Thyroid gland (tissue), 4 donors: Measurements from ENCODE around the gene STIM2. TPM values are rescaled to one million over a fixed set of nuclear protein-coding genes. Genes with fewer than 3 reads are reported as not detected.
"Not testable (repeated sequence)": the region's sequence is repeated elsewhere in the genome, so short reads cannot be mapped to it uniquely, and the experiment has no call there.

Source experiments
- DNase-seq, 2 donors: peaks; one replicate each; pipeline ENCODE4 v3.0.0-alpha.2; 2019
- H3K27ac ChIP-seq, 3 donors: fragments of 200-600 bp; sonication (generic); 1 replicate in 2 of 3; 2 replicates in 1 of 3; pipeline ENCODE4 v1.5.1; 2016 to 2019; ENCODE audit warnings: mild to moderate bottlenecking in 1 of 3, moderate library complexity in 1 of 3
- H3K27me3 ChIP-seq: fragments of 200-600 bp; sonication (generic); one replicate; pipeline ENCODE4 v1.5.1; 2019
- H3K36me3 ChIP-seq, 2 donors: fragments of 200-600 bp; sonication (generic); one replicate each; pipeline ENCODE4 v1.5.1; 2016 to 2019
- H3K4me1 ChIP-seq, 2 donors: fragments of 200-600 bp; sonication (generic); one replicate each; pipeline ENCODE4 v1.5.1; 2017 to 2019
- H3K4me3 ChIP-seq, 3 donors: fragments of 200-600 bp; sonication (generic); replicated peaks in 1 of 3; 1 replicate in 2 of 3; 2 replicates in 1 of 3; pipeline ENCODE4 v1.5.1; 2016; ENCODE audit warnings: mild to moderate bottlenecking in 1 of 3
- H3K9me3 ChIP-seq: fragments of 200-600 bp; sonication (generic); one replicate; pipeline ENCODE4 v1.5.1; 2017
- POLR2A ChIP-seq, 2 donors: fragments of 450-650 bp; IDR thresholded peaks; one replicate each; pipeline ENCODE4 v1.6.1; 2017; ENCODE audit warnings: antibody characterized with exemption in 2 of 2, mild to moderate bottlenecking in 2 of 2, moderate library complexity in 1 of 2
- WGBS, 2 donors: methylation state at CpG; one replicate each; pipeline ENCODE4 v1.1.5; 2017; 5-methylcytosine and 5-hydroxymethylcytosine counted together
- intact Hi-C: fragments of 100-400 bp; cut with DNase I; formaldehyde crosslinking; loops from one replicate; pipeline ENCODE4 v1.15.1; 2023
- total RNA-seq, 4 donors: library from RNA; depleted of rRNA; stranded (reverse); fragments of >200 nt; gene quantifications; one replicate each; pipeline ENCODE4 v1.2.3, GENCODE V29; 2016
- TF ChIP-seq, protein P1 (sequence below), 6 experiments: fragments of 200-600 bp in 3 of 6; fragments of 450-650 bp in 3 of 6; sonication (generic) in 3 of 6; IDR thresholded peaks; one replicate each; pipeline ENCODE4 v1.5.1; 2016 to 2019; ENCODE audit warnings: antibody characterized with exemption in 6 of 6, mild to moderate bottlenecking in 2 of 6, inconsistent platforms in 1 of 6, moderate library complexity in 1 of 6

The STIM2 gene
- total RNA-seq, 4 donors from 2014 or later = 16.4 to 39.1 (median 18.5) TPM

DNA sequence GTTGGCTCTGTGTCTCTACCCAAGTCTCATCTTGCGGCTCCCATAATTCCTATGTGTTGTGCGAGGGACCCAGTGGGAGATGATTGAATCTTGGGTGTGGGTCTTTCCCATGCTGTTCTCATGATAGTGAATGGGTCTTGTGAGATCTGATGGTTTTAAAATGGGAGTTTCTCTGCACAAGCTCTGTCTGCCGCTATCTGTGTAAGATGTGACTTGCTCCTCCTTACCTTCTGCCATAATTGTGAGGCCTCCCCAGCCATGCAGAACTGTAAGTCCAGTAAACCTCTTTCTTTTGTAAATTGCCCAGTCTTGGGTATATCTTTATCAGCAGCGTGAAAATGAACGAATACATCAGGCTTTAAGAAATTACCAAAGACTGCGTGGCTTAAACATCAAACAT lies 31.2 kb downstream of the STIM2 start:
- H3K27me3 ChIP-seq = no peaks in the 10 kb centered on the region
- no peak overlapping the region for H3K27ac ChIP-seq
- no peak for DNase-seq
- TF ChIP-seq POLR2A (IDR thresholded peaks at IDR 0.05) = no peak
- TF ChIP-seq, protein P1, sequence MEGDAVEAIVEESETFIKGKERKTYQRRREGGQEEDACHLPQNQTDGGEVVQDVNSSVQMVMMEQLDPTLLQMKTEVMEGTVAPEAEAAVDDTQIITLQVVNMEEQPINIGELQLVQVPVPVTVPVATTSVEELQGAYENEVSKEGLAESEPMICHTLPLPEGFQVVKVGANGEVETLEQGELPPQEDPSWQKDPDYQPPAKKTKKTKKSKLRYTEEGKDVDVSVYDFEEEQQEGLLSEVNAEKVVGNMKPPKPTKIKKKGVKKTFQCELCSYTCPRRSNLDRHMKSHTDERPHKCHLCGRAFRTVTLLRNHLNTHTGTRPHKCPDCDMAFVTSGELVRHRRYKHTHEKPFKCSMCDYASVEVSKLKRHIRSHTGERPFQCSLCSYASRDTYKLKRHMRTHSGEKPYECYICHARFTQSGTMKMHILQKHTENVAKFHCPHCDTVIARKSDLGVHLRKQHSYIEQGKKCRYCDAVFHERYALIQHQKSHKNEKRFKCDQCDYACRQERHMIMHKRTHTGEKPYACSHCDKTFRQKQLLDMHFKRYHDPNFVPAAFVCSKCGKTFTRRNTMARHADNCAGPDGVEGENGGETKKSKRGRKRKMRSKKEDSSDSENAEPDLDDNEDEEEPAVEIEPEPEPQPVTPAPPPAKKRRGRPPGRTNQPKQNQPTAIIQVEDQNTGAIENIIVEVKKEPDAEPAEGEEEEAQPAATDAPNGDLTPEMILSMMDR (IDR thresholded peaks at IDR 0.05) = no peak
- H3K4me3 ChIP-seq = no peak overlapping the region
- H3K9me3 ChIP-seq = no peaks in the 10 kb centered on the region
- WGBS, 2 donors = 99 to 100% methylated on average over 6 of the region's 6 CpGs
- intact Hi-C loops = no loop called here
- no peaks in the 10 kb centered on the region for H3K4me1 ChIP-seq
- H3K36me3 ChIP-seq = no peaks in the 10 kb centered on the region

- TF ChIP-seq, protein P1 (IDR thresholded peaks at IDR 0.05) = no peak
- no peak for TF ChIP-seq POLR2A (IDR thresholded peaks at IDR 0.05)
- Histone ChIP-seq H3K36me3 (no peaks in the 10 kb centered on the region), H3K9me3 (no peaks in the 10 kb centered on the region), H3K4me1 (no peaks in the 10 kb centered on the region), H3K4me3 (no peak overlapping the region), H3K27ac (no peak overlapping the region), H3K27me3 (no peaks in the 10 kb centered on the region)
- intact Hi-C loops = no loop called here
- no peak for DNase-seq
- WGBS, 2 donors = 86 to 92% methylated on average over 3 of the region's 3 CpGs
Measured at GRCh38 chr4:26892480-26893150, 32.0 kb downstream of the STIM2 start.

- Histone ChIP-seq H3K4me3 (no peak overlapping the region), H3K9me3 (no peaks in the 10 kb centered on the region), H3K4me1 (no peaks in the 10 kb centered on the region), H3K27me3 (no peaks in the 10 kb centered on the region), H3K36me3 (no peaks in the 10 kb centered on the region), H3K27ac (no peak overlapping the region)
- DNase-seq = no peak
- 84% methylated on average over 2 of the region's 2 CpGs for WGBS, 2 donors
- intact Hi-C loops = no loop called here
- TF ChIP-seq, protein P1 (IDR thresholded peaks at IDR 0.05) = no peak
- no peak for TF ChIP-seq POLR2A (IDR thresholded peaks at IDR 0.05)
Measured at GRCh38 chr4:26893491-26893890, 32.9 kb downstream of the STIM2 start.

DNA sequence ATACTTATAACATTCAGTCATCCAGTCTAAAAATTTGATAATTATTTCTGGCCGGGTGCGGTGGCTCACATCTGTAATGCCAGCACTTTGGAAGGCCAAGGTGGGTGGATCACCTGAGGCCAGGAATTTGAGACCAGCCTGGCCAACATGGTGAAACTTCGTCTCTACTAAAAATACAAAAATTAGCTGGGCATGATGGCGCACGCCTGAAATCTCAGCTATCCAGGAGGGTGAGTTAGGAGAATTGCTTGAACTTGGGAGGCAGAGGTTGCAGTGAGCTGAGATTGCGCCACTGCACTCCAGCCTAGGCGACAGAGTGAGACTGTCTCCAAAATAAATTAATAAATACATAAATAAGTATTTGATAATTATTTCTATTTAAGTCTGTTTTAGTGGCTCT lies 34.2 kb downstream of the STIM2 start:
- H3K4me3 ChIP-seq, H3K27me3 ChIP-seq, H3K9me3 ChIP-seq, H3K4me1 ChIP-seq, H3K36me3 ChIP-seq, DNase-seq, intact Hi-C loops, H3K27ac ChIP-seq: not testable (repeated sequence)
- WGBS, 2 donors = 94 to 98% methylated on average over 7 of the region's 7 CpGs

- no peak for TF ChIP-seq POLR2A (IDR thresholded peaks at IDR 0.05)
- TF ChIP-seq, protein P1 (IDR thresholded peaks at IDR 0.05) = no peak
- H3K4me1 ChIP-seq = no peaks in the 10 kb centered on the region
- WGBS, 2 donors = 87 to 95% methylated on average over 2 of the region's 2 CpGs
- intact Hi-C loops = no loop called here
- no peaks in the 10 kb centered on the region for H3K36me3 ChIP-seq
- no peak for DNase-seq
- no peaks in the 10 kb centered on the region for H3K9me3 ChIP-seq
- no peak overlapping the region for H3K27ac ChIP-seq
- H3K4me3 ChIP-seq = no peak overlapping the region
- H3K27me3 ChIP-seq = no peaks in the 10 kb centered on the region
Measured at GRCh38 chr4:26896636-26897035, 36.0 kb downstream of the STIM2 start.
